Sigmoid colon (tissue), 7 donors: ENCODE results near the gene GRM4. TPM values are rescaled to one million over a fixed set of nuclear protein-coding genes. Genes with fewer than 3 reads are reported as not detected.

Experiments used
- DNase-seq: peaks from one replicate; pipeline ENCODE4 v3.0.0-alpha.2; 2019
- H3K27ac ChIP-seq, 4 donors: fragments of 200-600 bp; sonication (generic); one replicate each; pipeline ENCODE4 v1.5.1; 2016 to 2019; ENCODE audit warnings: mild to moderate bottlenecking in 1 of 4
- H3K27me3 ChIP-seq, 3 donors: fragments of 200-600 bp; sonication (generic); one replicate each; pipeline ENCODE4 v1.5.1; 2019; ENCODE audit warnings: mild to moderate bottlenecking in 1 of 3
- H3K36me3 ChIP-seq, 4 donors: fragments of 200-600 bp; sonication (generic); one replicate each; pipeline ENCODE4 v1.5.1; 2016 to 2019
- H3K4me1 ChIP-seq, 4 donors: fragments of 200-600 bp; sonication (generic); one replicate each; pipeline ENCODE4 v1.5.1; 2017 to 2019
- H3K4me3 ChIP-seq, 4 donors: fragments of 200-600 bp; sonication (generic); one replicate each; pipeline ENCODE4 v1.5.1; 2017 to 2019; ENCODE audit warnings: mild to moderate bottlenecking in 2 of 4, moderate library complexity in 1 of 4
- H3K9me3 ChIP-seq, 4 donors: fragments of 200-600 bp in 3 of 4; sonication (generic) in 3 of 4; one replicate each; pipeline versions ENCODE4 v1.5.1 to v1.6.1; 2013 to 2019
- CTCF ChIP-seq, 4 experiments: fragments of 450-650 bp in 3 of 4; fragments of 200-600 bp in 1 of 4; IDR thresholded peaks; one replicate each; pipeline ENCODE4 v1.5.1; 2016 to 2019; ENCODE audit warnings: antibody characterized with exemption in 4 of 4, mild to moderate bottlenecking in 3 of 4, moderate library complexity in 2 of 4
- EP300 ChIP-seq, 4 donors: sonication (generic); formaldehyde crosslinking; IDR thresholded peaks; one replicate each; pipeline ENCODE4 v1.6.1; 2017; ENCODE audit warnings: antibody characterized with exemption in 4 of 4
- POLR2A ChIP-seq, 2 donors: fragments of 450-650 bp; IDR thresholded peaks; one replicate each; pipeline ENCODE4 v1.6.1; 2016; ENCODE audit warnings: antibody characterized with exemption in 2 of 2, mild to moderate bottlenecking in 2 of 2, moderate library complexity in 2 of 2
- POLR2AphosphoS5 ChIP-seq, 4 donors: sonication (generic); formaldehyde crosslinking; IDR thresholded peaks; one replicate each; pipeline ENCODE4 v1.6.1; 2017; ENCODE audit warnings: antibody characterized with exemption in 4 of 4
- WGBS, 2 donors: extraction: QIAGEN DNeasy Blood & Tissue Kit; methylation state at CpG; one replicate each; pipeline ENCODE4 v1.1.7; 2013; 5-methylcytosine and 5-hydroxymethylcytosine counted together
- intact Hi-C: fragments of 100-400 bp; cut with DNase I; formaldehyde crosslinking; loops from one replicate; pipeline ENCODE4 v1.15.1; 2023
- polyA plus RNA-seq, 3 donors: library from polyadenylated mRNA; stranded (reverse); fragments of 200-250 nt; gene quantifications; one replicate each; pipeline ENCODE4 v1.2.3, GENCODE V29; 2013
- total RNA-seq, 4 donors: library from RNA; depleted of rRNA; stranded (reverse); fragments of >200 nt; gene quantifications; one replicate each; pipeline ENCODE4 v1.1.0, GENCODE V29; 2016
- donor health status: healthy with polysubstance abuse.
- donor health status: Bipolar disorder and iron deficiency.
- donor health status: healthy.

The GRM4 gene
- total and polyA plus RNA-seq, 7 donors: 0.07 to 0.14 TPM; not detected in 5

GRCh38 chr6:34085453-34086170 is 60.3 kb downstream of the GRM4 start:
- H3K9me3 ChIP-seq: no peaks in the 10 kb centered on the region
- intact Hi-C loops: no loop called here
- no peaks in the 10 kb centered on the region for H3K4me1 ChIP-seq
- DNase-seq: no peak
- 90% methylated on average over 14 of the region's 14 CpGs for WGBS, 2 donors
- H3K36me3 ChIP-seq: no peaks in the 10 kb centered on the region
- H3K4me3 ChIP-seq: no peak overlapping the region
- TF ChIP-seq CTCF (IDR thresholded peaks at IDR 0.05): no peak
- TF ChIP-seq EP300 (IDR thresholded peaks at IDR 0.05): no peak
- no peak for TF ChIP-seq POLR2A (IDR thresholded peaks at IDR 0.05)
- no peak for TF ChIP-seq POLR2AphosphoS5 (IDR thresholded peaks at IDR 0.05)
- H3K27ac ChIP-seq: no peak overlapping the region
- no peaks in the 10 kb centered on the region for H3K27me3 ChIP-seq

GRCh38 chr6:34084591-34085290 is 61.1 kb downstream of the GRM4 start:
- no peaks in the 10 kb centered on the region for H3K27me3 ChIP-seq
- H3K4me3 ChIP-seq: no peak overlapping the region
- no peaks in the 10 kb centered on the region for H3K36me3 ChIP-seq
- no peaks in the 10 kb centered on the region for H3K4me1 ChIP-seq
- intact Hi-C loops: no loop called here
- TF ChIP-seq POLR2A (IDR thresholded peaks at IDR 0.05) (no peak), CTCF (IDR thresholded peaks at IDR 0.05) (no peak), POLR2AphosphoS5 (IDR thresholded peaks at IDR 0.05) (no peak), EP300 (IDR thresholded peaks at IDR 0.05) (no peak)
- H3K27ac ChIP-seq: no peak overlapping the region
- no peaks in the 10 kb centered on the region for H3K9me3 ChIP-seq
- DNase-seq: no peak
- whole genome bisulfite sequencing, 2 donors: 73 to 77% methylated on average over 13 of the region's 13 CpGs

- TF ChIP-seq EP300 (IDR thresholded peaks at IDR 0.05): no peak
- TF ChIP-seq POLR2A (IDR thresholded peaks at IDR 0.05): no peak
- TF ChIP-seq POLR2AphosphoS5 (IDR thresholded peaks at IDR 0.05): no peak
- no peak for TF ChIP-seq CTCF (IDR thresholded peaks at IDR 0.05)
- intact Hi-C loops: no loop called here
- H3K36me3 ChIP-seq: no peaks in the 10 kb centered on the region
- no peaks in the 10 kb centered on the region for H3K27me3 ChIP-seq
- H3K27ac ChIP-seq: no peak overlapping the region
- H3K4me1 ChIP-seq: no peaks in the 10 kb centered on the region
- 82 to 84% methylated on average over 25 of the region's 25 CpGs for WGBS, 2 donors
- no peak overlapping the region for H3K4me3 ChIP-seq
- H3K9me3 ChIP-seq: no peaks in the 10 kb centered on the region
- DNase-seq: no peak
Observed at GRCh38 chr6:34082864-34083626, 62.8 kb downstream of the GRM4 start.

- intact Hi-C loops: no loop called here
- 85 to 92% methylated on average over 10 of the region's 10 CpGs for WGBS, 2 donors
- TF ChIP-seq EP300 (IDR thresholded peaks at IDR 0.05) (no peak), CTCF (IDR thresholded peaks at IDR 0.05) (no peak), POLR2A (IDR thresholded peaks at IDR 0.05) (no peak), POLR2AphosphoS5 (IDR thresholded peaks at IDR 0.05) (no peak)
Observed at GRCh38 chr6:34082348-34082747, 63.5 kb downstream of the GRM4 start.

More at GRCh38 chr6:34082348-34082747, 63.5 kb downstream of the GRM4 start:
- Histone ChIP-seq H3K27me3 (no peaks in the 10 kb centered on the region), H3K4me3 (no peak overlapping the region), H3K27ac (no peak overlapping the region), H3K36me3 (no peaks in the 10 kb centered on the region), H3K9me3 (no peaks in the 10 kb centered on the region), H3K4me1 (no peaks in the 10 kb centered on the region)
- no peak for DNase-seq
